ENCODE data around the gene ALPP. TPM values are rescaled to one million over a fixed set of nuclear protein-coding genes. Genes with fewer than 3 reads are reported as not detected.
"Not testable (repeated sequence)": the region's sequence is repeated elsewhere in the genome, so short reads cannot be mapped to it uniquely, and the experiment has no call there.

The ALPP gene
- total RNA-seq, 2 experiments from 2014 or later, result not detected

GRCh38 chr2:232332244-232332939 lies 46.2 kb upstream of the ALPP start:
- H3K27ac ChIP-seq (ENCODE audit: low read depth in 1 of 2, low read length in 2 of 2); H3K36me3 Mint-ChIP-seq (ENCODE audit: low read depth); H3K4me1 ChIP-seq (ENCODE audit: insufficient read depth, low read length); H3K4me3 ChIP-seq (ENCODE audit: low read length); H3K27ac Mint-ChIP-seq; H3K27me3 ChIP-seq (ENCODE audit: control insufficient read depth in 1 of 2, insufficient read depth in 2 of 2, low read length in 2 of 2); H3K4me3 Mint-ChIP-seq; CTCF ChIA-PET; H3K36me3 ChIP-seq (ENCODE audit: insufficient read depth, low read length); H3K9me3 ChIP-seq (ENCODE audit: control insufficient read depth in 1 of 2, insufficient read depth in 1 of 2, low read length in 2 of 2); H3K4me1 Mint-ChIP-seq (ENCODE audit: low read depth); H3K27me3 Mint-ChIP-seq; ATAC-seq (ENCODE audit: poor library complexity); H3K9me3 Mint-ChIP-seq; POLR2A ChIA-PET: not testable (repeated sequence)
- intact Hi-C loops (cut with DNase I, micrococcal nuclease), result loop anchor here in 1 of 2 experiments (10.0 kb wide), 1 partner anchor 112 kb away; no protein-coding TSS in a partner anchor
- DNase-seq, result peak in 2 of 14 experiments; percentile 0 to 22

- intact Hi-C loops (cut with DNase I, micrococcal nuclease), result loop anchor here in 1 of 2 experiments (10.0 kb wide), 1 partner anchor 112 kb away; no protein-coding TSS in a partner anchor
- no peak overlapping the region for H3K27ac ChIP-seq (ENCODE audit: low read depth in 1 of 2, low read length in 2 of 2)
- no peak for ATAC-seq (ENCODE audit: poor library complexity)
- no peaks in the 10 kb centered on the region for H3K27me3 ChIP-seq (ENCODE audit: control insufficient read depth in 1 of 2, insufficient read depth in 2 of 2, low read length in 2 of 2)
- Mint-ChIP-seq H3K9me3 (no peaks in the 10 kb centered on the region), H3K4me3 (no peak overlapping the region), H3K4me1 (ENCODE audit: low read depth) (no peaks in the 10 kb centered on the region), H3K27ac (no peak overlapping the region), H3K36me3 (ENCODE audit: low read depth) (no peaks in the 10 kb centered on the region), H3K27me3 (no peaks in the 10 kb centered on the region)
- no peaks in the 10 kb centered on the region for H3K4me1 ChIP-seq (ENCODE audit: insufficient read depth, low read length)
- TF ChIP-seq CTCF (IDR thresholded peaks at IDR 0.05), result no peak
- POLR2A ChIA-PET, result no interaction called here
- peak in 2 of 14 experiments; percentile 1 to 14 for DNase-seq
- no peaks in the 10 kb centered on the region for H3K9me3 ChIP-seq (ENCODE audit: control insufficient read depth in 1 of 2, insufficient read depth in 1 of 2, low read length in 2 of 2)
- H3K36me3 ChIP-seq (ENCODE audit: insufficient read depth, low read length), result peaks cover 6% of the 10 kb centered on the region
- CTCF ChIA-PET, result no interaction called here
- H3K4me3 ChIP-seq (ENCODE audit: low read length), result no peak overlapping the region
These were observed 45.7 kb upstream of the ALPP start for GRCh38 chr2:232332940-232333259.

GRCh38 chr2:232333361-232334135 lies 45.0 kb upstream of the ALPP start:
- peak in 2 of 14 experiments; percentile 4 to 30 for DNase-seq
- H3K27me3 ChIP-seq (ENCODE audit: control insufficient read depth in 1 of 2, insufficient read depth in 2 of 2, low read length in 2 of 2), result no peaks in the 10 kb centered on the region
- CTCF ChIA-PET, result interaction anchor here (0.6 kb wide), 1 partner anchor 182 kb away, joined by 3 read pairs; no protein-coding TSS in a partner anchor
- Mint-ChIP-seq H3K4me1 (ENCODE audit: low read depth) (no peaks in the 10 kb centered on the region), H3K36me3 (ENCODE audit: low read depth) (no peaks in the 10 kb centered on the region), H3K27ac (no peak overlapping the region), H3K4me3 (no peak overlapping the region), H3K27me3 (no peaks in the 10 kb centered on the region), H3K9me3 (no peaks in the 10 kb centered on the region)
- H3K36me3 ChIP-seq (ENCODE audit: insufficient read depth, low read length), result peaks cover 6% of the 10 kb centered on the region
- H3K9me3 ChIP-seq (ENCODE audit: control insufficient read depth in 1 of 2, insufficient read depth in 1 of 2, low read length in 2 of 2), result no peaks in the 10 kb centered on the region
- ATAC-seq (ENCODE audit: poor library complexity), result no peak
- no peak for TF ChIP-seq CTCF (IDR thresholded peaks at IDR 0.05)
- POLR2A ChIA-PET, result no interaction called here
- intact Hi-C loops (cut with DNase I, micrococcal nuclease), result loop anchor here in 1 of 2 experiments (10.0 kb wide), 1 partner anchor 111 kb away; no protein-coding TSS in a partner anchor
- no peaks in the 10 kb centered on the region for H3K4me1 ChIP-seq (ENCODE audit: insufficient read depth, low read length)
- H3K4me3 ChIP-seq (ENCODE audit: low read length), result no peak overlapping the region
- H3K27ac ChIP-seq (ENCODE audit: low read depth in 1 of 2, low read length in 2 of 2), result no peak overlapping the region

- H3K4me3 ChIP-seq (ENCODE audit: low read length); H3K4me1 ChIP-seq (ENCODE audit: insufficient read depth, low read length); H3K27me3 Mint-ChIP-seq; H3K4me3 Mint-ChIP-seq; H3K27me3 ChIP-seq (ENCODE audit: control insufficient read depth in 1 of 2, insufficient read depth in 2 of 2, low read length in 2 of 2); POLR2A ChIA-PET; H3K27ac Mint-ChIP-seq; H3K36me3 Mint-ChIP-seq (ENCODE audit: low read depth); H3K27ac ChIP-seq (ENCODE audit: low read depth in 1 of 2, low read length in 2 of 2); ATAC-seq (ENCODE audit: poor library complexity); H3K9me3 ChIP-seq (ENCODE audit: control insufficient read depth in 1 of 2, insufficient read depth in 1 of 2, low read length in 2 of 2); H3K36me3 ChIP-seq (ENCODE audit: insufficient read depth, low read length); H3K9me3 Mint-ChIP-seq; H3K4me1 Mint-ChIP-seq (ENCODE audit: low read depth): not testable (repeated sequence)
- CTCF ChIA-PET, result interaction anchor here (0.6 kb wide), 1 partner anchor 182 kb away, joined by 3 read pairs; no protein-coding TSS in a partner anchor
- DNase-seq, result peak in 2 of 14 experiments; percentile 1 to 19
- intact Hi-C loops (cut with DNase I, micrococcal nuclease), result loop anchor here in 1 of 2 experiments (10.0 kb wide), 1 partner anchor 110 kb away; no protein-coding TSS in a partner anchor
These were observed 44.2 kb upstream of the ALPP start for GRCh38 chr2:232334136-232334884.

- DNase-seq, result peak in 1 of 14 experiments; percentile 14
- H3K27me3 Mint-ChIP-seq; H3K27ac ChIP-seq (ENCODE audit: low read depth in 1 of 2, low read length in 2 of 2); H3K4me1 ChIP-seq (ENCODE audit: insufficient read depth, low read length); H3K4me1 Mint-ChIP-seq (ENCODE audit: low read depth); H3K27me3 ChIP-seq (ENCODE audit: control insufficient read depth in 1 of 2, insufficient read depth in 2 of 2, low read length in 2 of 2); H3K27ac Mint-ChIP-seq; H3K4me3 ChIP-seq (ENCODE audit: low read length); H3K36me3 ChIP-seq (ENCODE audit: insufficient read depth, low read length); H3K9me3 Mint-ChIP-seq; H3K4me3 Mint-ChIP-seq; H3K9me3 ChIP-seq (ENCODE audit: control insufficient read depth in 1 of 2, insufficient read depth in 1 of 2, low read length in 2 of 2); POLR2A ChIA-PET; ATAC-seq (ENCODE audit: poor library complexity); H3K36me3 Mint-ChIP-seq (ENCODE audit: low read depth): not testable (repeated sequence)
- intact Hi-C loops (cut with DNase I, micrococcal nuclease), result loop anchor here in 1 of 2 experiments (10.0 kb wide), 1 partner anchor 110 kb away; no protein-coding TSS in a partner anchor
- CTCF ChIA-PET, result interaction anchor here (0.7 kb wide), 1 partner anchor 9 kb away, joined by 3 read pairs; no protein-coding TSS in a partner anchor
These were observed 43.7 kb upstream of the ALPP start for GRCh38 chr2:232334885-232335205.

All from CD4-positive, alpha-beta T cell (primary cell).